Endodermal cell (in vitro differentiated cells): ENCODE measurements around the gene HMX1. TPM values are rescaled to one million over a fixed set of nuclear protein-coding genes. Genes with fewer than 3 reads are reported as not detected.

Source experiments
- DNase-seq: peaks from one replicate; pipeline ENCODE4 v3.0.0-alpha.2; 2017
- H3K27ac ChIP-seq: 2 replicates; pipeline ENCODE4 v1.5.1; 2013; ENCODE audit warnings: mild to moderate bottlenecking, low read depth, low read length, moderate library complexity
- H3K27me3 ChIP-seq: 2 replicates; pipeline ENCODE4 v1.6.1; 2013; ENCODE audit warnings: mild to moderate bottlenecking, low read length, moderate library complexity; ENCODE audit not compliant: insufficient read depth, control insufficient read depth, poor library complexity, severe bottlenecking
- H3K36me3 ChIP-seq: 2 replicates; pipeline ENCODE4 v1.7.0; 2013; ENCODE audit warnings: mild to moderate bottlenecking, low read length, moderate library complexity; ENCODE audit not compliant: control insufficient read depth, insufficient read depth
- H3K4me1 ChIP-seq: one replicate; pipeline ENCODE4 v1.7.0; 2013; ENCODE audit warnings: low read length; ENCODE audit not compliant: control insufficient read depth, insufficient read depth
- H3K4me3 ChIP-seq: 2 replicates; pipeline ENCODE4 v1.5.1; 2013; ENCODE audit warnings: mild to moderate bottlenecking, low read length, moderate library complexity
- H3K9ac ChIP-seq: 2 replicates; pipeline ENCODE4 v1.6.1; 2013; ENCODE audit warnings: mild to moderate bottlenecking, low read length, moderate library complexity; ENCODE audit not compliant: poor library complexity, severe bottlenecking; ENCODE audit errors: extremely low read depth
- H3K9me3 ChIP-seq: 2 replicates; pipeline ENCODE4 v1.6.1; 2013; ENCODE audit warnings: mild to moderate bottlenecking, low read length, moderate library complexity; ENCODE audit not compliant: control insufficient read depth
- H3K27ac Mint-ChIP-seq: 2 replicates; pipeline ENCODE4 v1.8.0; 2020; ENCODE audit warnings: mixed read lengths
- H3K27me3 Mint-ChIP-seq: 2 replicates; pipeline ENCODE4 v1.8.0; 2021; ENCODE audit warnings: mild to moderate bottlenecking, mixed read lengths; ENCODE audit not compliant: insufficient read depth
- H3K36me3 Mint-ChIP-seq: 2 replicates; pipeline ENCODE4 v1.8.0; 2020; ENCODE audit warnings: low read depth, mixed read lengths
- H3K4me1 Mint-ChIP-seq: 2 replicates; pipeline ENCODE4 v1.8.0; 2020; ENCODE audit warnings: mixed read lengths
- H3K4me3 Mint-ChIP-seq: 2 replicates; pipeline ENCODE4 v1.8.0; 2020; ENCODE audit warnings: mild to moderate bottlenecking, moderate library complexity, mixed read lengths
- H3K9me3 Mint-ChIP-seq: 2 replicates; pipeline ENCODE4 v1.8.0; 2020; ENCODE audit warnings: mild to moderate bottlenecking, mixed read lengths
- CTCF ChIP-seq: fragments of 200-600 bp; sonication (generic); conservative IDR thresholded peaks from 2 replicates; pipeline ENCODE4 v1.5.0; 2021; ENCODE audit warnings: antibody characterized with exemption, mild to moderate bottlenecking
- WGBS, 2 experiments: methylation state at CpG; one replicate each; pipeline versions ENCODE4 v1.1.5 to v1.1.7; 2013; ENCODE audit warnings: missing lambda C conversion rate in 2 of 2, mixed read lengths in 1 of 2; ENCODE audit not compliant: insufficient coverage in 1 of 2, insufficient read length in 1 of 2; 5-methylcytosine and 5-hydroxymethylcytosine counted together
- total RNA-seq, 2 donors: library from RNA; stranded (reverse); fragmentation: NEBNext Ultra II Directional in 1 of 2; extraction: Animal tissue kit (Norgen Biotek cat#: 25700) in 1 of 2; gene quantifications; 2 replicates in 1 of 2; 3 replicates in 1 of 2; pipeline ENCODE4 v1.2.1, GENCODE V29; 2021

HMX1 gene
- total RNA-seq, 2 donors from 2014 or later: 1.2 TPM; not detected in 1

- H3K4me1 ChIP-seq: no peaks in the 10 kb centered on the region
- Mint-ChIP-seq H3K36me3 (no peaks in the 10 kb centered on the region), H3K9me3 (no peaks in the 10 kb centered on the region), H3K4me3 (no peak overlapping the region), H3K27ac (no peak overlapping the region), H3K27me3 (peaks cover 4% of the 10 kb centered on the region), H3K4me1 (peaks cover 11% of the 10 kb centered on the region)
- peaks cover 2% of the 10 kb centered on the region for H3K9me3 ChIP-seq
- TF ChIP-seq CTCF: no peak
- no peak overlapping the region for H3K27ac ChIP-seq
- no peaks in the 10 kb centered on the region for H3K36me3 ChIP-seq
- 87 to 91% methylated on average over 11 to 12 of the region's 12 CpGs for WGBS, 2 experiments
- H3K9ac ChIP-seq: no peak overlapping the region
- no peaks in the 10 kb centered on the region for H3K27me3 ChIP-seq
- H3K4me3 ChIP-seq: no peak overlapping the region
- peak; percentile 7 for DNase-seq
Measured at GRCh38 chr4:8838296-8838960, 33.2 kb downstream of the HMX1 start.

- Mint-ChIP-seq H3K4me1 (peaks cover 11% of the 10 kb centered on the region), H3K4me3 (no peak overlapping the region), H3K27ac (peak overlapping the region; percentile 9), H3K36me3 (no peaks in the 10 kb centered on the region), H3K27me3 (no peaks in the 10 kb centered on the region), H3K9me3 (no peaks in the 10 kb centered on the region)
- 59 to 76% methylated on average over 14 to 19 of the region's 19 CpGs for WGBS, 2 experiments
- H3K9ac ChIP-seq: no peak overlapping the region
- no peaks in the 10 kb centered on the region for H3K36me3 ChIP-seq
- H3K27me3 ChIP-seq: no peaks in the 10 kb centered on the region
- no peak for TF ChIP-seq CTCF
- H3K9me3 ChIP-seq: no peaks in the 10 kb centered on the region
- DNase-seq: peak; percentile 73
- no peak overlapping the region for H3K4me3 ChIP-seq
- no peaks in the 10 kb centered on the region for H3K4me1 ChIP-seq
- peak overlapping the region; percentile 41 for H3K27ac ChIP-seq
Measured at GRCh38 chr4:8837181-8837841, 34.3 kb downstream of the HMX1 start.

DNA sequence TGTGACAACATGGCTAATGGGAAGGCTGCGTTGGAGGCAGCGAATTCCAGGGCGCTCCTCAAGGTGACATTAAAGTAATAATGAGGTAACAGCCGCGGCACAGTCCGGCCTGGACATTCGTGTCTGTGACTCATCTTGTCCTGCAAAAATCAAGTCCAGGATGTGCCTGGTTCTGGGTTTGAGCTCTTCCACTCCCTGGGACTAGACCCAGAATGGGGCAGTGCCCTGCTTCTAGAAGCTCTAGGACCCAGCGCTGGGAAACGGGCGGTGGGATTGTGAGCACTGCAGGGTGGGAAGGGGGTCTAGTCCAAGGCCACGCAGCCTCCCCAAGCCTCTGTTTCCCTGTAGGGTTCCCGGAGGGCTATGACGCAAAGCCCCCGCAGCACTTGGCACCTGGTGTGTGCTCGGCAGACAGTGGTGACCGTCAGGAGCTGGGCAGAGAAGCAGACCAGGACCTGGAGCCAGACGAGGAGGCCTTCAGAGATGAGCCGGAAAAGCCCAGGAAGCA, 34.9 kb downstream of the HMX1 start:
- H3K4me1 Mint-ChIP-seq: peaks cover 11% of the 10 kb centered on the region
- H3K27ac Mint-ChIP-seq: no peak overlapping the region
- no peak for TF ChIP-seq CTCF
- no peak overlapping the region for H3K4me3 ChIP-seq
- H3K27ac ChIP-seq: peak overlapping the region; percentile 41
- no peaks in the 10 kb centered on the region for H3K9me3 Mint-ChIP-seq
- 91 to 97% methylated on average over 8 to 18 of the region's 18 CpGs for WGBS, 2 experiments
- H3K36me3 ChIP-seq: no peaks in the 10 kb centered on the region
- H3K9ac ChIP-seq: no peak overlapping the region
- no peak overlapping the region for H3K4me3 Mint-ChIP-seq
- no peaks in the 10 kb centered on the region for H3K4me1 ChIP-seq
- H3K27me3 Mint-ChIP-seq: no peaks in the 10 kb centered on the region
- peak; percentile 45 for DNase-seq
- H3K9me3 ChIP-seq: no peaks in the 10 kb centered on the region
- no peaks in the 10 kb centered on the region for H3K27me3 ChIP-seq
- no peaks in the 10 kb centered on the region for H3K36me3 Mint-ChIP-seq
